SK-N-SH treated with all-trans-retinoic acid at 6 μM for 48 hours (cell line): ENCODE results near the gene ABLIM1.

Experiments
- ATAC-seq: fragments of 200-7000 bp; cut with Tn5 transposase; 3 replicates; pipeline ENCODE4 v1.9.1; 2020; ENCODE audit warnings: mild to moderate bottlenecking, moderate library complexity
- ARNTL ChIP-seq: fragments of 450-650 bp; formaldehyde crosslinking; IDR thresholded peaks from 2 replicates; pipeline ENCODE4 v1.5.0; 2020; ENCODE audit warnings: low read depth, mild to moderate bottlenecking, moderate library complexity, borderline replicate concordance
- BACH2 ChIP-seq: fragments of 250-450 bp; sonication (Bioruptor Pico); IDR thresholded peaks from 2 replicates; pipeline ENCODE4 v1.9.0; 2021; ENCODE audit warnings: mild to moderate bottlenecking, borderline replicate concordance
- CREB5 ChIP-seq: fragments of 250-450 bp; sonication (Bioruptor Pico); IDR thresholded peaks from 2 replicates; pipeline ENCODE4 v1.5.1; 2020; ENCODE audit warnings: low read depth, mild to moderate bottlenecking, moderate library complexity
- CSDC2 ChIP-seq: fragments of 250-450 bp; sonication (Bioruptor Pico); IDR thresholded peaks from 2 replicates; pipeline ENCODE4 v1.5.0; 2020; ENCODE audit warnings: mild to moderate bottlenecking, moderate library complexity
- ESRRG ChIP-seq: fragments of 250-450 bp; sonication (Bioruptor Pico); IDR thresholded peaks from 2 replicates; pipeline ENCODE4 v1.6.1; 2021; ENCODE audit warnings: mild to moderate bottlenecking
- GLIS3 ChIP-seq: fragments of 250-450 bp; sonication (Bioruptor Pico); IDR thresholded peaks from 2 replicates; pipeline ENCODE4 v1.5.0; 2020; ENCODE audit warnings: mild to moderate bottlenecking, moderate library complexity
- ISL1 ChIP-seq: fragments of 250-450 bp; sonication (Bioruptor Pico); IDR thresholded peaks from 2 replicates; pipeline ENCODE4 v2.1.2; 2022; ENCODE audit warnings: mild to moderate bottlenecking, moderate library complexity
- POU6F1 ChIP-seq: fragments of 250-450 bp; sonication (Bioruptor Pico); IDR thresholded peaks from 2 replicates; pipeline ENCODE4 v1.8.0; 2021; ENCODE audit warnings: low read depth, mild to moderate bottlenecking, moderate library complexity, borderline replicate concordance
- PPARA ChIP-seq: fragments of 250-450 bp; sonication (Bioruptor Pico); IDR thresholded peaks from 2 replicates; pipeline ENCODE4 v1.5.0; 2020; ENCODE audit warnings: mild to moderate bottlenecking, borderline replicate concordance
- RARB ChIP-seq: fragments of 250-450 bp; sonication (Bioruptor Pico); IDR thresholded peaks from 2 replicates; pipeline ENCODE4 v1.8.0; 2021; ENCODE audit warnings: mild to moderate bottlenecking, moderate library complexity
- TCF4 ChIP-seq: fragments of 250-450 bp; sonication (Bioruptor Pico); IDR thresholded peaks from 2 replicates; pipeline ENCODE4 v1.8.0; 2021; ENCODE audit warnings: mild to moderate bottlenecking, moderate library complexity, borderline replicate concordance
- TOX ChIP-seq: fragments of 250-450 bp; sonication (Bioruptor Pico); IDR thresholded peaks from 2 replicates; pipeline ENCODE4 v1.8.0; 2021; ENCODE audit warnings: mild to moderate bottlenecking, moderate library complexity, borderline replicate concordance
- TSHZ2 ChIP-seq: fragments of 250-450 bp; sonication (Bioruptor Pico); IDR thresholded peaks from 2 replicates; pipeline ENCODE4 v1.5.0; 2020; ENCODE audit warnings: mild to moderate bottlenecking, moderate library complexity
- ZC3H10 ChIP-seq: fragments of 250-450 bp; sonication (Bioruptor Pico); IDR thresholded peaks from 2 replicates; pipeline ENCODE4 v1.5.1; 2021; ENCODE audit warnings: mild to moderate bottlenecking, moderate library complexity
- ZFP3 ChIP-seq: fragments of 250-450 bp; sonication (Bioruptor Pico); IDR thresholded peaks from 2 replicates; pipeline ENCODE4 v1.5.0; 2020; ENCODE audit warnings: mild to moderate bottlenecking, moderate library complexity
- ZFP30 ChIP-seq: fragments of 450-650 bp; formaldehyde crosslinking; IDR thresholded peaks from 2 replicates; pipeline ENCODE4 v1.5.0; 2022; ENCODE audit warnings: mild to moderate bottlenecking, moderate library complexity
- ZNF565 ChIP-seq: fragments of 450-650 bp; formaldehyde crosslinking; conservative IDR thresholded peaks from 2 replicates; pipeline ENCODE4 v1.5.0; 2020; ENCODE audit warnings: low read depth, mild to moderate bottlenecking, moderate library complexity
- ZNF70 ChIP-seq: fragments of 450-650 bp; formaldehyde crosslinking; IDR thresholded peaks from 2 replicates; pipeline ENCODE4 v1.5.0; 2020; ENCODE audit warnings: mild to moderate bottlenecking, moderate library complexity
- ZNF8 ChIP-seq: fragments of 450-650 bp; formaldehyde crosslinking; IDR thresholded peaks from 2 replicates; pipeline ENCODE4 v1.5.0; 2020; ENCODE audit warnings: mild to moderate bottlenecking, moderate library complexity
- TF ChIP-seq, protein P1 (sequence below): fragments of 250-450 bp; sonication (Bioruptor Pico); IDR thresholded peaks from 2 replicates; pipeline ENCODE4 v1.5.1; 2021; ENCODE audit warnings: mild to moderate bottlenecking, moderate library complexity
- TF ChIP-seq, protein P2 (sequence below): fragments of 250-450 bp; sonication (Bioruptor Pico); IDR thresholded peaks from 2 replicates; pipeline ENCODE4 v1.8.0; 2020; ENCODE audit warnings: mild to moderate bottlenecking, moderate library complexity, borderline replicate concordance

Gene ABLIM1

DNA sequence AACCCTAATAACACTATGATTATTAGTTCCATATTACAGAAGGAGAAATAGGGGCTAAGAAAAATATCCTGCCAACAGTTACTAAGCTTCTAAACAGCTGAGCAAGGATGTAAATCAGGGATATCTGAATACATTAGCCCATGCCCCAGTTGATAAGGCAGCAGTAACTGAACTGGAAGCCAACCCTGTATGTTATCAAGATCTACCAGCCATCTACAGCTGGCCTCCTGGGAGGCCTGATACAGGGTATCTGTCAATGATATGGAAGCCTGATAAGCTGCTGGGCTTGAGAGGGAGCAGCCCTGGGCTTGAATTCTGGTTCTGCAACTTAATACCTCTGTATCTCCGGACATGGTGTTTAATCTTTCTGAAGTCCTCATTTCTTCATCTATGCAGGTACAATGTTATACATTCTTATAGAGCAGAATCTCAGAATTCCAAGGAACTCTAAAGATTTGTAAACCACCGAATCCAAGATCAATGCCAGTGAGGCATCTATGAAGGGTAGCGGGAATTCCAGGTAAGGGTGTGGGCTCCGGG is 215.9 kb downstream of the ABLIM1 start:
- ATAC-seq = no peak
- TF ChIP-seq, protein P1, sequence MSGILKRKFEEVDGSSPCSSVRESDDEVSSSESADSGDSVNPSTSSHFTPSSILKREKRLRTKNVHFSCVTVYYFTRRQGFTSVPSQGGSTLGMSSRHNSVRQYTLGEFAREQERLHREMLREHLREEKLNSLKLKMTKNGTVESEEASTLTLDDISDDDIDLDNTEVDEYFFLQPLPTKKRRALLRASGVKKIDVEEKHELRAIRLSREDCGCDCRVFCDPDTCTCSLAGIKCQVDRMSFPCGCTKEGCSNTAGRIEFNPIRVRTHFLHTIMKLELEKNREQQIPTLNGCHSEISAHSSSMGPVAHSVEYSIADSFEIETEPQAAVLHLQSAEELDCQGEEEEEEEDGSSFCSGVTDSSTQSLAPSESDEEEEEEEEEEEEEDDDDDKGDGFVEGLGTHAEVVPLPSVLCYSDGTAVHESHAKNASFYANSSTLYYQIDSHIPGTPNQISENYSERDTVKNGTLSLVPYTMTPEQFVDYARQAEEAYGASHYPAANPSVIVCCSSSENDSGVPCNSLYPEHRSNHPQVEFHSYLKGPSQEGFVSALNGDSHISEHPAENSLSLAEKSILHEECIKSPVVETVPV = no peak
- TF ChIP-seq ZFP30 (no peak), RARB (CRISPR knock-in tag) (no peak), BACH2 (no peak), ZNF565 (no peak), ZNF70 (CRISPR knock-in tag) (no peak), ZFP3 (no peak)

GRCh38 chr10:114441107-114441506 is 217.0 kb downstream of the ABLIM1 start:
- ATAC-seq = no peak
- no peak for TF ChIP-seq ARNTL
- no peak for TF ChIP-seq PPARA (CRISPR knock-in tag)
- TF ChIP-seq BACH2 = no peak
- no peak for TF ChIP-seq ZNF8 (CRISPR knock-in tag)
- TF ChIP-seq, protein P1 = no peak
- TF ChIP-seq CREB5 (CRISPR knock-in tag) = no peak
- no peak for TF ChIP-seq TOX (CRISPR knock-in tag)
- no peak for TF ChIP-seq POU6F1 (CRISPR knock-in tag)
- TF ChIP-seq CSDC2 (CRISPR knock-in tag) = no peak
- TF ChIP-seq ZNF565 = no peak
- no peak for TF ChIP-seq TCF4 (CRISPR knock-in tag)
- TF ChIP-seq ZC3H10 (CRISPR knock-in tag) = no peak
- no peak for TF ChIP-seq ISL1 (CRISPR knock-in tag)
- TF ChIP-seq, protein P2, sequence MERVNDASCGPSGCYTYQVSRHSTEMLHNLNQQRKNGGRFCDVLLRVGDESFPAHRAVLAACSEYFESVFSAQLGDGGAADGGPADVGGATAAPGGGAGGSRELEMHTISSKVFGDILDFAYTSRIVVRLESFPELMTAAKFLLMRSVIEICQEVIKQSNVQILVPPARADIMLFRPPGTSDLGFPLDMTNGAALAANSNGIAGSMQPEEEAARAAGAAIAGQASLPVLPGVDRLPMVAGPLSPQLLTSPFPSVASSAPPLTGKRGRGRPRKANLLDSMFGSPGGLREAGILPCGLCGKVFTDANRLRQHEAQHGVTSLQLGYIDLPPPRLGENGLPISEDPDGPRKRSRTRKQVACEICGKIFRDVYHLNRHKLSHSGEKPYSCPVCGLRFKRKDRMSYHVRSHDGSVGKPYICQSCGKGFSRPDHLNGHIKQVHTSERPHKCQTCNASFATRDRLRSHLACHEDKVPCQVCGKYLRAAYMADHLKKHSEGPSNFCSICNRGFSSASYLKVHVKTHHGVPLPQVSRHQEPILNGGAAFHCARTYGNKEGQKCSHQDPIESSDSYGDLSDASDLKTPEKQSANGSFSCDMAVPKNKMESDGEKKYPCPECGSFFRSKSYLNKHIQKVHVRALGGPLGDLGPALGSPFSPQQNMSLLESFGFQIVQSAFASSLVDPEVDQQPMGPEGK = no peak
- no peak for TF ChIP-seq GLIS3
- TF ChIP-seq ESRRG (CRISPR knock-in tag) = no peak
- TF ChIP-seq TSHZ2 (CRISPR knock-in tag) = no peak
